H9 (cell line): ENCODE results near the gene GNPDA1. TPM values are rescaled to one million over a fixed set of nuclear protein-coding genes. Genes with fewer than 3 reads are reported as not detected.

Source experiments
- DNase-seq: peaks from one replicate; pipeline ENCODE4 v3.0.0-alpha.2; 2017
- H2AFZ ChIP-seq: one replicate; pipeline ENCODE4 v1.6.1; 2013; ENCODE audit warnings: mild to moderate bottlenecking, low read length, control low read depth, moderate library complexity
- H2AK5ac ChIP-seq: 2 replicates; pipeline ENCODE4 v1.6.1; 2013; ENCODE audit warnings: low read length, control low read depth, mixed read lengths; ENCODE audit not compliant: insufficient read length
- H2BK120ac ChIP-seq: one replicate; pipeline ENCODE4 v1.6.1; 2013; ENCODE audit warnings: low read depth, mild to moderate bottlenecking, low read length, control low read depth, inconsistent platforms; ENCODE audit not compliant: poor library complexity, severe bottlenecking
- H2BK12ac ChIP-seq: 2 replicates; pipeline ENCODE4 v1.6.1; 2013; ENCODE audit warnings: low read length, control low read depth, mixed read lengths, low read depth; ENCODE audit not compliant: insufficient read length
- H2BK15ac ChIP-seq: 2 replicates; pipeline ENCODE4 v1.6.1; 2013; ENCODE audit warnings: low read depth, low read length, control low read depth
- H2BK20ac ChIP-seq: one replicate; pipeline ENCODE4 v1.6.1; 2013; ENCODE audit warnings: low read depth, mild to moderate bottlenecking, low read length, control low read depth, inconsistent platforms; ENCODE audit not compliant: poor library complexity, severe bottlenecking
- H2BK5ac ChIP-seq: 2 replicates; pipeline ENCODE4 v1.6.1; 2013; ENCODE audit warnings: low read length, control low read depth, mixed read lengths; ENCODE audit not compliant: insufficient read length
- H3K14ac ChIP-seq: 2 replicates; pipeline ENCODE4 v1.6.1; 2013; ENCODE audit warnings: low read length, control low read depth; ENCODE audit not compliant: insufficient read depth
- H3K18ac ChIP-seq: 2 replicates; pipeline ENCODE4 v1.6.1; 2013; ENCODE audit warnings: low read depth, mild to moderate bottlenecking, mixed read lengths, low read length, control low read depth; ENCODE audit not compliant: insufficient read length
- H3K23ac ChIP-seq: 2 replicates; pipeline ENCODE4 v1.6.1; 2013; ENCODE audit warnings: low read length, control low read depth, mixed read lengths, low read depth; ENCODE audit not compliant: insufficient read length
- H3K23me2 ChIP-seq: 2 replicates; pipeline ENCODE4 v1.6.1; 2013; ENCODE audit warnings: low read depth, mild to moderate bottlenecking, mixed read lengths, low read length, control low read depth; ENCODE audit not compliant: insufficient read length, poor library complexity, severe bottlenecking
- H3K27ac ChIP-seq: 2 replicates; pipeline ENCODE4 v1.5.1; 2013; ENCODE audit warnings: low read length, control low read depth, mixed read lengths, low read depth; ENCODE audit not compliant: insufficient read length
- H3K27me3 ChIP-seq: 2 replicates; pipeline ENCODE4 v1.6.1; 2013; ENCODE audit warnings: low read length, control low read depth, inconsistent platforms; ENCODE audit not compliant: insufficient read depth
- H3K4ac ChIP-seq: 2 replicates; pipeline ENCODE4 v1.6.1; 2013; ENCODE audit warnings: low read depth, mild to moderate bottlenecking, control low read depth, inconsistent platforms, low read length, moderate library complexity
- H3K4me1 ChIP-seq: 2 replicates; pipeline ENCODE4 v1.6.1; 2013; ENCODE audit warnings: low read length, control low read depth, inconsistent platforms; ENCODE audit not compliant: insufficient read depth
- H3K4me2 ChIP-seq: 2 replicates; pipeline ENCODE4 v1.6.1; 2013; ENCODE audit warnings: low read length, control low read depth, mixed read lengths; ENCODE audit not compliant: insufficient read length, insufficient read depth
- H3K56ac ChIP-seq: 2 replicates; pipeline ENCODE4 v1.6.1; 2013; ENCODE audit warnings: low read depth, mild to moderate bottlenecking, mixed read lengths, low read length, control low read depth; ENCODE audit not compliant: insufficient read length
- H3K79me1 ChIP-seq: 2 replicates; pipeline ENCODE4 v1.6.1; 2013; ENCODE audit warnings: low read depth, mild to moderate bottlenecking, moderate library complexity, low read length, control low read depth, inconsistent platforms; ENCODE audit not compliant: insufficient read depth, poor library complexity, severe bottlenecking
- H3K79me2 ChIP-seq: 2 replicates; pipeline ENCODE4 v1.6.1; 2013; ENCODE audit warnings: low read length, control low read depth, inconsistent platforms; ENCODE audit not compliant: insufficient read depth
- H3K9ac ChIP-seq: 2 replicates; pipeline ENCODE4 v1.6.1; 2013; ENCODE audit warnings: low read length, control low read depth, mixed read lengths; ENCODE audit not compliant: insufficient read length; ENCODE audit errors: extremely low read depth
- H3K9me3 ChIP-seq: one replicate; pipeline ENCODE4 v1.6.1; 2013; ENCODE audit warnings: low read depth, low read length, inconsistent platforms; ENCODE audit not compliant: control insufficient read depth
- H3T11ph ChIP-seq: one replicate; pipeline ENCODE4 v1.6.1; 2013; ENCODE audit warnings: mild to moderate bottlenecking, low read length, control low read depth, inconsistent platforms
- H4K20me1 ChIP-seq: one replicate; pipeline ENCODE4 v1.6.1; 2013; ENCODE audit not compliant: control insufficient read depth, insufficient read length, insufficient read depth
- H4K5ac ChIP-seq: 2 replicates; pipeline ENCODE4 v1.6.1; 2013; ENCODE audit warnings: low read depth, mild to moderate bottlenecking, mixed read lengths, low read length, control low read depth; ENCODE audit not compliant: insufficient read length
- H4K8ac ChIP-seq: replicated peaks from 2 replicates; pipeline ENCODE4 v1.6.1; 2013; ENCODE audit warnings: low read length, control low read depth, mixed read lengths, low read depth; ENCODE audit not compliant: insufficient read length
- H4K91ac ChIP-seq: 2 replicates; pipeline ENCODE4 v1.6.1; 2013; ENCODE audit warnings: low read depth, mild to moderate bottlenecking, moderate library complexity, mixed read lengths, low read length, control low read depth; ENCODE audit not compliant: insufficient read length
- H3K27ac Mint-ChIP-seq, 3 experiments: 2 replicates in 2 of 3; 3 replicates in 1 of 3; pipeline ENCODE4 v1.8.0; 2020 to 2021; ENCODE audit warnings: mixed read lengths in 3 of 3, mild to moderate bottlenecking in 1 of 3, moderate library complexity in 1 of 3
- H3K27me3 Mint-ChIP-seq: 2 replicates; pipeline ENCODE4 v1.8.0; 2021; ENCODE audit warnings: low read depth, mild to moderate bottlenecking, moderate library complexity, mixed read lengths
- H3K36me3 Mint-ChIP-seq, 3 experiments: 2 replicates in 2 of 3; 3 replicates in 1 of 3; pipeline ENCODE4 v1.8.0; 2020 to 2021; ENCODE audit warnings: low read depth in 3 of 3, mixed read lengths in 3 of 3; ENCODE audit not compliant: insufficient read depth in 1 of 3
- H3K4me1 Mint-ChIP-seq, 2 experiments: 2 replicates each; pipeline ENCODE4 v1.8.0; 2020; ENCODE audit warnings: mixed read lengths in 2 of 2
- H3K4me3 Mint-ChIP-seq, 2 experiments: 2 replicates in 1 of 2; 3 replicates in 1 of 2; pipeline ENCODE4 v1.8.0; 2020 to 2021; ENCODE audit warnings: mild to moderate bottlenecking in 2 of 2, mixed read lengths in 2 of 2, moderate library complexity in 1 of 2
- H3K9me3 Mint-ChIP-seq, 2 experiments: 2 replicates in 1 of 2; 3 replicates in 1 of 2; pipeline ENCODE4 v1.8.0; 2020; ENCODE audit warnings: mild to moderate bottlenecking in 2 of 2, mixed read lengths in 2 of 2, moderate library complexity in 1 of 2
- WGBS: extraction: QIAGEN DNeasy Blood & Tissue Kit; methylation state at CpG from one replicate; pipeline ENCODE4 v1.1.7; 2013; ENCODE audit warnings: missing lambda C conversion rate, low lambda C conversion rate, mixed read lengths; ENCODE audit not compliant: insufficient read length; ENCODE audit errors: extremely low coverage; 5-methylcytosine and 5-hydroxymethylcytosine counted together
- total RNA-seq: library from RNA; stranded (reverse); gene quantifications from 2 replicates; pipeline ENCODE4 v1.2.1, GENCODE V29; 2021
- TF ChIP-seq, protein P1 (sequence below): fragments of 200-600 bp; sonication (generic); conservative IDR thresholded peaks from 3 replicates; pipeline ENCODE4 v1.8.0; 2021; ENCODE audit warnings: antibody characterized with exemption, mild to moderate bottlenecking

GNPDA1 gene
- total RNA-seq, 1 experiment from 2014 or later = 66.8 TPM

DNA sequence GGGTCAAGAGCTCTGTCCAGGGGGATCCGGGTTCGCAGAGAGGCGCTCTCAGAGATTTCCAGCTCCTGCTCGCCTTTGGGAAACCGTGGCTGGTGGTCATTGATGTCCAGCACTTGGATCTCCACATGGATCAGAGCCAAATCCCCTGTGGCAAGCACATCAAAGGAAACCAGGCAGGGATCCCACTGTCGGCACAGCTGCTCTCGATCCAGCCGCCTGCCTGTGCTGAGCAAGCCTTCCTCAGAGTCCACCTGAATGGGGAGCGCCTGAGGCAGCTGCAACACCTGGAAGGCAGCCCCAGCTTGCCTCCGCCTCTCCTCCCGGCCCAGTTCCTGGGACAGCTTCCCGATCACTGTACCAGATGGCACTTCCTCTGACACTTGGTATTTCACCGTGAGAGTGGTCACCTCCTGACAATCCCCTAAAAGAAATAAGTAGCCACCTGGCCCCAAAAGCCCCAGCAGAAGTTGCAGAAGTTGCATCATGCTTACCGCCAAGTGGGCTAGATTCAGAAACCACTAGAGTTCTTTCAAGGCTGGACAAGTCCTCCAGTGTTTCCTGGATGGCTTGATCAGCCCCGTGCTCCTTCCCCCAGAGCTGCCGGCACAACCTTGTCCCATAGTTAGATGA, 55.3 kb downstream of the GNPDA1 start:
- Histone ChIP-seq H2AFZ (no peak overlapping the region), H3K4me2 (no peak overlapping the region)
- TF ChIP-seq, protein P1, sequence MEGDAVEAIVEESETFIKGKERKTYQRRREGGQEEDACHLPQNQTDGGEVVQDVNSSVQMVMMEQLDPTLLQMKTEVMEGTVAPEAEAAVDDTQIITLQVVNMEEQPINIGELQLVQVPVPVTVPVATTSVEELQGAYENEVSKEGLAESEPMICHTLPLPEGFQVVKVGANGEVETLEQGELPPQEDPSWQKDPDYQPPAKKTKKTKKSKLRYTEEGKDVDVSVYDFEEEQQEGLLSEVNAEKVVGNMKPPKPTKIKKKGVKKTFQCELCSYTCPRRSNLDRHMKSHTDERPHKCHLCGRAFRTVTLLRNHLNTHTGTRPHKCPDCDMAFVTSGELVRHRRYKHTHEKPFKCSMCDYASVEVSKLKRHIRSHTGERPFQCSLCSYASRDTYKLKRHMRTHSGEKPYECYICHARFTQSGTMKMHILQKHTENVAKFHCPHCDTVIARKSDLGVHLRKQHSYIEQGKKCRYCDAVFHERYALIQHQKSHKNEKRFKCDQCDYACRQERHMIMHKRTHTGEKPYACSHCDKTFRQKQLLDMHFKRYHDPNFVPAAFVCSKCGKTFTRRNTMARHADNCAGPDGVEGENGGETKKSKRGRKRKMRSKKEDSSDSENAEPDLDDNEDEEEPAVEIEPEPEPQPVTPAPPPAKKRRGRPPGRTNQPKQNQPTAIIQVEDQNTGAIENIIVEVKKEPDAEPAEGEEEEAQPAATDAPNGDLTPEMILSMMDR = no peak

More for the DNA sequence above, 55.3 kb downstream of the GNPDA1 start:
- Histone ChIP-seq H3K4me1 (no peaks in the 10 kb centered on the region; the same call in 1 of the 2 replicates), H3K27ac (no peak overlapping the region), H2BK120ac (no peak overlapping the region), H4K8ac (no peak overlapping the region), H3K23me2 (no peaks in the 10 kb centered on the region), H3K79me1 (no peaks in the 10 kb centered on the region), H2BK12ac (no peak overlapping the region), H4K5ac (no peak overlapping the region), H4K91ac (no peak overlapping the region), H3K79me2 (no peaks in the 10 kb centered on the region), H3K23ac (no peak overlapping the region), H2AK5ac (no peak overlapping the region), H4K20me1 (no peaks in the 10 kb centered on the region), H2BK20ac (no peak overlapping the region), H3K27me3 (no peaks in the 10 kb centered on the region), H3K4ac (no peak overlapping the region), H2BK15ac (no peak overlapping the region), H3K18ac (no peak overlapping the region), H2BK5ac (no peak overlapping the region), H3K9me3 (no peaks in the 10 kb centered on the region), H3K9ac (no peak overlapping the region), H3K14ac (no peak overlapping the region), H3K56ac (no peak overlapping the region), H3T11ph (no peak overlapping the region)
- WGBS = no CpG with 5 or more reads among the region's 16 CpGs
- Mint-ChIP-seq H3K4me3 (0 out of 5 replicates have a peak overlapping the region, but pooled peaks of 1 of the 2 experiments have one; percentile 8), H3K27ac (no peak overlapping the region), H3K36me3 (no peaks in the 10 kb centered on the region), H3K9me3 (no peaks in the 10 kb centered on the region), H3K27me3 (peaks cover 2% of the 10 kb centered on the region; the same call in 1 of the 2 replicates), H3K4me1 (peaks cover 16 to 25% of the 10 kb centered on the region in 2 experiments)
- DNase-seq = no peak
